B cell (primary cell): Measurements from ENCODE around the gene MCF2L. TPM values are rescaled to one million over a fixed set of nuclear protein-coding genes. Genes with fewer than 3 reads are reported as not detected.

Experiments
- ATAC-seq: fragments of 200-7000 bp; cut with Tn5 transposase; one replicate; pipeline ENCODE4 v1.10.0; 2021; ENCODE audit warnings: low read depth, mild to moderate bottlenecking, moderate number of reproducible peaks, moderate library complexity
- CTCF ChIA-PET: fragments of 350-600 bp; sonication (Branson Sonifier 250); formaldehyde crosslinking; loops from one replicate; lab custom pipeline; 2021; ENCODE audit warnings: antibody characterized with exemption, inconsistent platforms; lab: Charles Lee
- POLR2A ChIA-PET: fragments of 350-600 bp; sonication (Branson Sonifier 250); formaldehyde crosslinking; loops from one replicate; lab custom pipeline; 2021; ENCODE audit warnings: antibody characterized with exemption; lab: Charles Lee
- DNase-seq: peaks from one replicate; pipeline ENCODE4 v3.0.0; 2013
- H2AFZ ChIP-seq: 2 replicates; pipeline ENCODE4 v1.6.1; 2012; ENCODE audit warnings: mild to moderate bottlenecking, low read depth, low read length; ENCODE audit not compliant: insufficient read depth, poor library complexity, severe bottlenecking
- H3K27ac ChIP-seq, 2 donors: 1 replicate in 1 of 2; 2 replicates in 1 of 2; pipeline ENCODE4 v1.5.1; 2012 to 2013; ENCODE audit warnings: low read length in 2 of 2, mild to moderate bottlenecking in 2 of 2, moderate library complexity in 1 of 2
- H3K27me3 ChIP-seq, 4 experiments: fragments of 200-600 bp in 1 of 4; sonication (generic) in 1 of 4; replicated peaks in 1 of 4; 1 replicate in 2 of 4; 2 replicates in 2 of 4; pipeline versions ENCODE4 v1.6.1 to v1.7.0; 2013 to 2016; ENCODE audit warnings: low read length in 3 of 4, mild to moderate bottlenecking in 2 of 4, mixed read lengths in 1 of 4, moderate library complexity in 1 of 4; ENCODE audit not compliant: insufficient read depth in 4 of 4, control insufficient read depth in 3 of 4; ENCODE audit errors: control extremely low read depth in 1 of 4
- H3K36me3 ChIP-seq, 2 experiments: replicated peaks in 1 of 2; 1 replicate in 1 of 2; 2 replicates in 1 of 2; pipeline versions ENCODE4 v1.6.1 to v1.7.1; 2013; ENCODE audit warnings: low read length in 1 of 2; ENCODE audit not compliant: insufficient read depth in 2 of 2, control insufficient read depth in 1 of 2; ENCODE audit errors: control extremely low read depth in 1 of 2, extremely low read depth in 1 of 2
- H3K4me1 ChIP-seq, 2 donors: fragments of 200-600 bp in 1 of 2; sonication (generic) in 1 of 2; 1 replicate in 1 of 2; 2 replicates in 1 of 2; pipeline versions ENCODE4 v1.5.1 to v1.6.1; 2013 to 2017; ENCODE audit warnings: low read length in 2 of 2; ENCODE audit not compliant: control insufficient read depth in 2 of 2, insufficient read depth in 2 of 2
- H3K4me2 ChIP-seq: replicated peaks from 2 replicates; pipeline ENCODE3; 2012; ENCODE audit warnings: mild to moderate bottlenecking, low read depth, low read length; ENCODE audit not compliant: poor library complexity, severe bottlenecking
- H3K4me3 ChIP-seq, 5 experiments: fragments of 200-600 bp in 1 of 5; sonication (generic) in 1 of 5; 1 replicate in 3 of 5; 2 replicates in 2 of 5; pipeline versions ENCODE4 v1.5.1 to v1.7.0; 2011 to 2016; ENCODE audit warnings: low read length in 4 of 5, mild to moderate bottlenecking in 4 of 5, low read depth in 2 of 5, control low read depth in 1 of 5, moderate library complexity in 1 of 5; ENCODE audit not compliant: insufficient read depth in 1 of 5; ENCODE audit errors: control extremely low read depth in 1 of 5, extremely low read depth in 1 of 5
- H3K79me2 ChIP-seq: fragments of 200-600 bp; sonication (generic); one replicate; pipeline ENCODE4 v1.6.0; 2016; ENCODE audit warnings: low read length; ENCODE audit not compliant: control insufficient read depth, insufficient read depth
- H3K9ac ChIP-seq: fragments of 200-600 bp; sonication (generic); 2 replicates; pipeline ENCODE4 v1.6.1; 2017; ENCODE audit warnings: mild to moderate bottlenecking, low read length, moderate library complexity
- H3K9me3 ChIP-seq, 3 donors: one replicate each; pipeline versions ENCODE4 v1.6.1 to v1.7.1; 2013; ENCODE audit warnings: low read length in 2 of 3; ENCODE audit not compliant: control insufficient read depth in 2 of 3, insufficient read depth in 1 of 3; ENCODE audit errors: control extremely low read depth in 1 of 3
- H4K20me1 ChIP-seq: 2 replicates; pipeline ENCODE4 v1.6.0; 2012; ENCODE audit warnings: mild to moderate bottlenecking, low read length; ENCODE audit not compliant: insufficient read depth, control insufficient read depth, poor library complexity, severe bottlenecking
- H3K27ac Mint-ChIP-seq: one replicate; pipeline ENCODE4 v1.8.0; 2021; ENCODE audit warnings: mixed read lengths
- H3K27me3 Mint-ChIP-seq: one replicate; pipeline ENCODE4 v1.8.0; 2021; ENCODE audit warnings: mixed read lengths
- H3K4me1 Mint-ChIP-seq: one replicate; pipeline ENCODE4 v1.8.0; 2021; ENCODE audit warnings: mixed read lengths
- H3K4me3 Mint-ChIP-seq: one replicate; pipeline ENCODE4 v1.8.0; 2021; ENCODE audit warnings: mixed read lengths
- H3K9me3 Mint-ChIP-seq: one replicate; pipeline ENCODE4 v1.8.0; 2022; ENCODE audit warnings: mixed read lengths; ENCODE audit not compliant: insufficient read depth
- EZH2 ChIP-seq: IDR thresholded peaks from 2 replicates; pipeline ENCODE4 v1.6.1; 2012; ENCODE audit warnings: borderline replicate concordance, low read depth, mild to moderate bottlenecking, moderate library complexity, low read length; ENCODE audit not compliant: insufficient read depth, poor library complexity, severe bottlenecking
- WGBS: methylation state at CpG from one replicate; pipeline ENCODE4 v1.1.5; 2013; ENCODE audit warnings: missing lambda C conversion rate; ENCODE audit not compliant: insufficient coverage; 5-methylcytosine and 5-hydroxymethylcytosine counted together
- intact Hi-C: fragments of 100-400 bp; cut with micrococcal nuclease; formaldehyde crosslinking; loops from one replicate; pipeline ENCODE4 v1.10.0; 2022
- polyA plus RNA-seq: library from polyadenylated mRNA; depleted of rRNA; stranded (reverse); fragments of >200 nt; gene quantifications from 2 replicates; pipeline ENCODE4 v1.2.3, GENCODE V29; 2012
- total RNA-seq, 2 donors: library from RNA; stranded (reverse); fragments of 120-200 nt in 1 of 2; gene quantifications; 1 replicate in 1 of 2; 2 replicates in 1 of 2; pipeline versions ENCODE4 v1.2.3 to v1.2.4, GENCODE V29; 2013 to 2022
- TF ChIP-seq, protein P1 (sequence below): fragments of 200-600 bp; IDR thresholded peaks from one replicate; pipeline ENCODE4 v1.8.0; 2022; ENCODE audit warnings: antibody characterized with exemption, mild to moderate bottlenecking

Gene MCF2L
- total and polyA plus RNA-seq, 2 donors (not counting 1 experiment from before 2014, with no cell fraction given) = 3.7 to 8.2 TPM

DNA sequence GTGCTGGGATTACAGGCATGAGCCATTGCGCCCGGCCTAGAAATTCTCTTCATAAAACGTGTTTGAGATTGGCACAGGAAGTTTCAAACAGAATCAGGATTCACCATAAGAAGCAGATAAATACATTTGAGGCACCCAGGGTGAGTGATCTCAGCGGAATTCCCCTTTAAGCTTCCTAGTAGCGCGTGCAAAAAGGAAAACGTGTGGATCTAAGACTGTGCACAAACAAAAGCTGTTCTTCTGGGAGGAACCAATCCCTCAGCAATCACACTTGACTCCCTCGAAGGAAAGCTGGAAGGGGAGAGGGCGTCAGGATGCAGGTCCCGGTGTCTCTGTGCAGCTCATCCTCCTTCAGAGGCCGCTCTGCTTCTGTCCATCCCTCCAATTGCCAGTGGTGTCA lies 15.5 kb downstream of the MCF2L start:
- TF ChIP-seq EZH2 = no peak
- TF ChIP-seq, protein P1, sequence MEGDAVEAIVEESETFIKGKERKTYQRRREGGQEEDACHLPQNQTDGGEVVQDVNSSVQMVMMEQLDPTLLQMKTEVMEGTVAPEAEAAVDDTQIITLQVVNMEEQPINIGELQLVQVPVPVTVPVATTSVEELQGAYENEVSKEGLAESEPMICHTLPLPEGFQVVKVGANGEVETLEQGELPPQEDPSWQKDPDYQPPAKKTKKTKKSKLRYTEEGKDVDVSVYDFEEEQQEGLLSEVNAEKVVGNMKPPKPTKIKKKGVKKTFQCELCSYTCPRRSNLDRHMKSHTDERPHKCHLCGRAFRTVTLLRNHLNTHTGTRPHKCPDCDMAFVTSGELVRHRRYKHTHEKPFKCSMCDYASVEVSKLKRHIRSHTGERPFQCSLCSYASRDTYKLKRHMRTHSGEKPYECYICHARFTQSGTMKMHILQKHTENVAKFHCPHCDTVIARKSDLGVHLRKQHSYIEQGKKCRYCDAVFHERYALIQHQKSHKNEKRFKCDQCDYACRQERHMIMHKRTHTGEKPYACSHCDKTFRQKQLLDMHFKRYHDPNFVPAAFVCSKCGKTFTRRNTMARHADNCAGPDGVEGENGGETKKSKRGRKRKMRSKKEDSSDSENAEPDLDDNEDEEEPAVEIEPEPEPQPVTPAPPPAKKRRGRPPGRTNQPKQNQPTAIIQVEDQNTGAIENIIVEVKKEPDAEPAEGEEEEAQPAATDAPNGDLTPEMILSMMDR = no peak
- CTCF ChIA-PET = no interaction called here
- POLR2A ChIA-PET = no interaction called here

DNA sequence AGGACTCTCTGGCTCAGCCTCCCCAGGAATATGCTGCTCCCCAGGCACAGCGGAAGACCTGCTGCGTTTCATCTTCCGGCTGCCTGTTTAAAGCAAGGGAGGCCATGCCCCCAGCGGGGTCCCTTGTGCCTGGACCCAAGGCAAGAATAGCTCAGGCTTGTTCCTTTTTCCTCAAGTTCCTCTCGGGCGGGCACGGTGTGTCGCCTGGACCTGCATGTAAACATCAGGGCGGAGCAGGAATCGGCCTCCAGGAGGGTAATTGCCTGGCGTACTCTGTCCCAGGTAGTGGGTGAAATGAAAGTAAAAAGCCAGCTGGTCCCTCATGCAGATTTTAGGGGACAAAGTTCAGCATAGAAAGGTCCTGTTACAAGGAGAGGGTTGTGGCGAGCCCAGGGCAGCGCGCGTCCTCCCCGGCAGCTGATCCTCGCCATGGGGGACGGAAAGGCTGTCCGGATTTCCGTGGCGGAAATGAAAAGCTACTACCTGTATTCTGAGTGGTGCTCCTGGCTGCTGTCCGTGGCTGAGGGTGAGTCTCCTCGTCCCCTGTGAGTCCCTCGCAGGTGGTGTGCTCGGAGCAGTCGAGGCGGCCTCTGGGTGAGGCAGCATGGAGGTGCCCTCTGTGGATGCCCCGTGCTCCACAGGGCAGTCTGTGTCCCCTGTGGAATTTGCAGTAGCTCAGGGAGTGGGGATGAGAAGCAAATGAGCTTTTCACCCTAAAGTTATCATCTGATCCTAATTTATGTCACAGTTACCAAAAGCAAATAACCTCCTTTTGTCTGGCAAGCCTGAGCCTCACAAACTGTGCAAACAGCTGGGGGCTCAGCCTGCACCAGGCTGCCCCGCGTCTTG lies 16.2 kb downstream of the MCF2L start:
- DNase-seq = no peak
- ChIA-PET CTCF (no interaction called here), POLR2A (no interaction called here)
- no peaks in the 10 kb centered on the region for H3K27me3 ChIP-seq
- no peaks in the 10 kb centered on the region for H3K4me1 ChIP-seq
- TF ChIP-seq, protein P1 = no peak
- TF ChIP-seq EZH2 = no peak
- H3K4me3 ChIP-seq = peak overlapping the region in 1 of 5 experiments; percentile 12
- H3K9me3 ChIP-seq = peaks cover 0 to 28% (median 0%) of the 10 kb centered on the region in 3 donors
- 74% methylated on average over 30 of the region's 30 CpGs for WGBS
- H3K79me2 ChIP-seq = no peaks in the 10 kb centered on the region
- H3K27ac Mint-ChIP-seq = no peak overlapping the region
- H3K27me3 Mint-ChIP-seq = no peaks in the 10 kb centered on the region
- H3K4me1 Mint-ChIP-seq = no peaks in the 10 kb centered on the region
- H3K9ac ChIP-seq = no peak overlapping the region
- intact Hi-C loops = no loop called here
- H2AFZ ChIP-seq = no peak overlapping the region
- no peaks in the 10 kb centered on the region for H3K9me3 Mint-ChIP-seq
- no peak overlapping the region for H3K27ac ChIP-seq
- H3K4me2 ChIP-seq = no peak overlapping the region
- no peak for ATAC-seq
- H3K4me3 Mint-ChIP-seq = no peak overlapping the region
- H4K20me1 ChIP-seq = no peaks in the 10 kb centered on the region
- H3K36me3 ChIP-seq = no peaks in the 10 kb centered on the region

More for the DNA sequence above, 15.5 kb downstream of the MCF2L start:
- H3K4me3 Mint-ChIP-seq = no peak overlapping the region
- H3K9me3 Mint-ChIP-seq = no peaks in the 10 kb centered on the region
- no peaks in the 10 kb centered on the region for H4K20me1 ChIP-seq
- H3K27me3 Mint-ChIP-seq = no peaks in the 10 kb centered on the region
- H3K9ac ChIP-seq = no peak overlapping the region
- WGBS = 84% methylated on average over 10 of the region's 11 CpGs
- H3K4me1 ChIP-seq = no peaks in the 10 kb centered on the region
- H3K9me3 ChIP-seq = peaks cover 0 to 23% (median 0%) of the 10 kb centered on the region in 3 donors
- ATAC-seq (no peak), DNase-seq (no peak)
- no peak overlapping the region for H3K27ac ChIP-seq
- no peaks in the 10 kb centered on the region for H3K4me1 Mint-ChIP-seq
- no peaks in the 10 kb centered on the region for H3K36me3 ChIP-seq
- no peaks in the 10 kb centered on the region for H3K79me2 ChIP-seq
- no peaks in the 10 kb centered on the region for H3K27me3 ChIP-seq
- no peak overlapping the region for H3K27ac Mint-ChIP-seq
- H3K4me2 ChIP-seq = no peak overlapping the region
- H3K4me3 ChIP-seq = no peak overlapping the region
- H2AFZ ChIP-seq = no peak overlapping the region
- intact Hi-C loops = no loop called here
